GM19238 (cell line): Measurements from ENCODE around the gene CREBBP.

ENCODE experiments used
- DNase-seq: peaks from one replicate; pipeline ENCODE4 v3.0.0; 2011; ENCODE audit warnings: low spot score; ENCODE audit not compliant: insufficient read length

CREBBP gene

GRCh38 chr16:3736116-3736515 is 144.4 kb downstream of the CREBBP start:
- no peak for DNase-seq

GRCh38 chr16:3735541-3735940 is 145.0 kb downstream of the CREBBP start:
- DNase-seq: no peak

GRCh38 chr16:3734758-3735221 is 145.7 kb downstream of the CREBBP start:
- no peak for DNase-seq

GRCh38 chr16:3734084-3734757 is 146.3 kb downstream of the CREBBP start:
- no peak for DNase-seq

- DNase-seq: no peak
Observed at GRCh38 chr16:3732171-3732570, 148.3 kb downstream of the CREBBP start.

GRCh38 chr16:3731126-3731935 is 149.2 kb downstream of the CREBBP start:
- DNase-seq: no peak

GRCh38 chr16:3730161-3731125 is 150.1 kb downstream of the CREBBP start:
- DNase-seq: no peak

- no peak for DNase-seq
Observed at GRCh38 chr16:3729161-3730112, 151.1 kb downstream of the CREBBP start.

GRCh38 chr16:3728424-3729160 is 151.9 kb downstream of the CREBBP start:
- DNase-seq: no peak

- DNase-seq: no peak
Observed at GRCh38 chr16:3727806-3728381, 152.6 kb downstream of the CREBBP start.

- no peak for DNase-seq
Observed at GRCh38 chr16:3726021-3726687, 154.4 kb downstream of the CREBBP start.

- DNase-seq: no peak
Observed at GRCh38 chr16:3725276-3725675, 155.2 kb downstream of the CREBBP start.

- no peak for DNase-seq
Observed at GRCh38 chr16:3722508-3722907, 158.0 kb downstream of the CREBBP start.

- DNase-seq: no peak
Observed at GRCh38 chr16:3720418-3720817, 160.1 kb downstream of the CREBBP start.

- DNase-seq: no peak
Observed at GRCh38 chr16:3718628-3719027, 161.9 kb downstream of the CREBBP start.

GRCh38 chr16:3718019-3718391 is 162.5 kb downstream of the CREBBP start:
- DNase-seq: no peak

- peak; percentile 91 for DNase-seq
Observed at GRCh38 chr16:3717235-3718018, 163.1 kb downstream of the CREBBP start, which contains the start of gene TRAP1. TSS of gene TRAP1 (minus strand) at chr16:3717524. CDS start at chr16:3717508, 16 bp downstream.

- peak; percentile 37 for DNase-seq
Observed at GRCh38 chr16:3716831-3717234, 163.7 kb downstream of the CREBBP start.
